Measurements from ENCODE around the gene MYPOP.
"Not testable (repeated sequence)": the region's sequence is repeated elsewhere in the genome, so short reads cannot be mapped to it uniquely, and the experiment has no call there.

The MYPOP gene

DNA sequence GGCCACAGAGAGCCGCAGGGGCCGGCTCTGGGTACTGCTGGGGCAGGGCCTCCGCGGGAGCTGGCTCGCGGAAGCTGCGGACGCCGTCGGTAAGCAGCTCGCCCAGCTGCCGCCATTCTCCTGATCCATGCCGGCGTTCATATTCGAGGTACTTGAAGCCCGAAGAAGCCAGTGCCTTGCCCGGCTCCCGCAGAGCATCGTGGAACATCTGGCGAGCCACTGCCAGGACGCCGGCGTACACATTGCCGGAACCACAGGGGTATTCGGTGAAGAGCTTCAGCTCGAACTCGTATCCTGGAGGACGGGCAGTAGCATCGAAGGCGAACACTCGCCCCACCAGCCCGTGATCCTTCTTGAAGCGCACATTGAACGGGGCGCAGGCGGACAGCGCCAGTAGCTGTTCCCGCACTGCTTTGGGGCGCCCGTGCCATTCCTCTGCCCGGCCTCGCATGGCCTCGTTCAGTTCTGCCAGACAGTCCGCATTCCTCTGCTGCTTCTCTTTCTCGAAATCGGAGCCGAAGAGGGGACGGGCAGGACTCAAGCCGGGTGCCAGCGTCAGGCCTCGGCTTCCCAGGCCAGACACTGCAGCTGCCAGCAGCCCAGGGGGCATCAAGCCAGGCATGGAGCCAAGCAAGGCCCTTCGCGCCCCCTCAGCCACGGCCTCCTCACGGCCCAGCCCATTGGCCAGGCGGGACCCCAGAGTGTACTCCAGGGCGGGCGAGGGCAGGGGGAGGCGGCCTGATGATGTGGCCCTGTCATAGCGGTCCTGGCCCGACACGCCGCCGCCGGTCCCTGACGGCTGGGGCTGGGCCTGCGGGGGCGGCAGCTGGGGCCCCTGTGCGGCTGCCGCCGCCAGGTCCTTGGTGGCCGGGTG, 17.5 kb downstream of the MYPOP start:
- in situ Hi-C loops (cut with MboI; ENCODE audit: low sequenced_read_pairs) = no loop called here

DNA sequence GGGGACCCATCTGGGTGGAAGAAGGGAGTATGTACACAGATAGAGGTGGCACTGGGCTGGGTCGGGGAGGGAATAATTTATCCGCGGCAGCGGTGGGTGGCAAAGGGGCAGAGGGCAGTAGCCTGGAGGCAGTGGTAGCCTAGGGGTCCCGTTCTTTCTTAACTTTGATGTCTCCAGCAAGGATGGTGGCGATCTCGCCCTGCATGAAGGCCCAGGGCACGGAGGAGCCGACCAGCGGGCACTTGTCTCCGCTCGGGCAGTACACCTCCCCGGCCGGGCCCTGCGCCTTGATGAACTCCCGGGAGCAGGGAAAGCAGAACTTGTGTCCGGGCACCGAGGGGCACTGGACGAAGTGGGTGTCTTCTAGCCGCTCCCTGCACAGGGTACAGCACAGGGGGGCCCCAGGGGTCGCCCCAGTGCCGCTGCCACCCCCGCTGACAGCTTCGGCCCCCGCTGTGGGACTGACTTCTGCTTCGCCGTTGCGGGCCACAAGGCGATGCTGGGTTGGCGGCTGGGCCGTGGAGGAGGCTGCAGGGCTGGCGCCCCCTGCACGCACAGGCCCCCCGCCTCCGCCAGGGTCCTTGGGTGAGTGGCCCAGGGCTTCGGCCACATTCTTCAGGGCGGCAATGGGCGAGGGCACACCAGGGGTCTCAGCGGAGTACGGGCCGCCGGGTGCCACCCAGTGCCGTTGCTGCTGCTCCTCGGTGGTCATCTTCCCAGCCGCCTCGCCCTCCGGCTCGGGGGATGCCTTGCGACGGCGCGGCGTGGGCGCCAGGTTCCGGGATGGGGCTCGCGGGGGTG, 18.3 kb downstream of the MYPOP start:
- in situ Hi-C loops (cut with MboI; ENCODE audit: low sequenced_read_pairs) = no loop called here

DNA sequence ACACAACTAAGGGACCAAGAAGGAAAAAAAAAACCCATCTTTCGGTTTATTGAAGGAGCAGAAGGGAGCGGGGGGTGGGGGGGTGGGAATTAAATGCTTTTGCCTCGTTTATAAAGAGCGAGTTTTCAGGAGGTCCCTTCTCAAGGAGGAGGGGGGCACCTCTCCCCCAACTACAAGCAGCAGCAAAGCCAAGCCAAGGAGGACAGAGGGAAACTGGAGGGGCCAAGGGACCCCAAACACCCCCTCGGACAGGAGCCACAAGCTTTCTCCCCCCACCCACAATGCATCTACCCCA, 18.9 kb downstream of the MYPOP start:
- in situ Hi-C loops (cut with MboI; ENCODE audit: low sequenced_read_pairs) = no loop called here

DNA sequence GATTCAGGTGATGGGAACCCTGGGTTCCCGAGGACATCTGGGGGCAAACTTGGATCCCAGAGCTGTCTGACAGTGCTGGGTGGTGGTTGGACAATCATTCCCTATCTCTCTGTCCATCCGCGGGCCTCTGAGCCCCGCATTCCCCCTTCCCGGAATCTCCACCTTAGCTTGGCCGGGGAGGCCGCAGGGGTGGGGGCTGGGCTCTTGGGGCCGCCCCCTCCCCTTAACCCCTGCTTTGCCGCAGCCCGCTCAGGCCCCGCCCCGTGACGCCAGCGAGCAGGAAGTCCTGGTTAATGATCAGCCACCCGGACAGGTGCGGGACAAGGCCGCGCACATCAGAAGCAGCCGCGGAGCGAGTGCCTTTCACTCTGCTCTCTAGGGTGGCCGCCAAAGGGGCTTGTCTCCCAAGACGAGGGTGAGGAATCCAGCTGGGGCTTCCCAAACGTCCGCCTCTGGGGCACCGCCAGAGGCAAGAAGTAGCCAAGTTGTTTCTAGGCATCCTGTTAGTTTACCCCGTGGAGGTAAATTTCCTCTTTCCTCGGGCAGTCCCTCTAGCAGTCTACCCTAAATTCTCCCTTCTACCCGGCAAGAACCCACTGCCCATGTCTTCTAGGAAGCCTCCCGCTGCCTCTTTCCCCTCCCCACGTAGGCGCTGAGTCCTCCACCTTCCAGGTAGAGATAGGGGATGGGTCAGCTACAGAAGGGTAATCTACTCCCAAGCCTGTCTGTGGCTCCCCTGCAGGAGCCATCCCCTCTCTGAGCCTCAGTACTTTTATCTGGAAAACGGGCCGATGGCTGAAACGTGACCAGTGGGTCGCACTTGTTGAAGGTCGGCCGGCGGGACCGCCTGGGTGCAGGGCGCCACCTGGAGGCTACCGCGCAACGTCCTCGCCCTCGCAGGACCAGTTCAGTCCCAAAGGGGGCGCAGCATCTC, 19.5 kb downstream of the MYPOP start:
- in situ Hi-C loops (cut with MboI; ENCODE audit: low sequenced_read_pairs) = no loop called here

DNA sequence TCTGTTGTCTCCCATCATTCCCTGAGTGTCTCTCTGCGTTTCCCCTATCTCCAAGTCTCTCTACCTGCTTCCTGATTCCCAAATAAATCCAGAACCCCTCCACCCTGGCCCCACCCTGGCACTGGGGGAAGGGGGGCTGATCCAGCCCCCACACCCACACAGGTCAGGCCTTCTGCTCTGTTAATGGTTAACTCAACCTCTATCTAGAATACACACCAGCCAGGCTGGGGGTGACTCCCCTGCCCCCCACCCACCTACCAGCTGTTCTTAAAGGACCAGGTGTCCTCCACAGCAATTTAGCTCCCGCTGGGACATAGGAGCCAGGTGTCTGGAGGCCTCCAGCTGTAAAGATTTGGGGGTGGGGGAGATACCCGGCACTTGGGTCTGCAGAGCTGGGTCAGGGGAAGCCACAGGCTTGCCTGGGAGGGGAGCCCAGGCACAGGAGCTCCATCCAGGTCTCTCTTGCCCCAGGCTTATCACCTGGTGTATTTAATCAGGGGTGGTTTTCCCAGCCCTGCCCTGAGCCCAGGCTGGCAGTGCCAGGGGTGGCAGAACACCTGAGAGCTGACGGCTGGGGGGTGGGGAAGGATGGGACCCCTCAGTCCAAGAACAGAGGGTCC, 20.4 kb downstream of the MYPOP start:
- in situ Hi-C loops (cut with MboI; ENCODE audit: low sequenced_read_pairs) = no loop called here

DNA sequence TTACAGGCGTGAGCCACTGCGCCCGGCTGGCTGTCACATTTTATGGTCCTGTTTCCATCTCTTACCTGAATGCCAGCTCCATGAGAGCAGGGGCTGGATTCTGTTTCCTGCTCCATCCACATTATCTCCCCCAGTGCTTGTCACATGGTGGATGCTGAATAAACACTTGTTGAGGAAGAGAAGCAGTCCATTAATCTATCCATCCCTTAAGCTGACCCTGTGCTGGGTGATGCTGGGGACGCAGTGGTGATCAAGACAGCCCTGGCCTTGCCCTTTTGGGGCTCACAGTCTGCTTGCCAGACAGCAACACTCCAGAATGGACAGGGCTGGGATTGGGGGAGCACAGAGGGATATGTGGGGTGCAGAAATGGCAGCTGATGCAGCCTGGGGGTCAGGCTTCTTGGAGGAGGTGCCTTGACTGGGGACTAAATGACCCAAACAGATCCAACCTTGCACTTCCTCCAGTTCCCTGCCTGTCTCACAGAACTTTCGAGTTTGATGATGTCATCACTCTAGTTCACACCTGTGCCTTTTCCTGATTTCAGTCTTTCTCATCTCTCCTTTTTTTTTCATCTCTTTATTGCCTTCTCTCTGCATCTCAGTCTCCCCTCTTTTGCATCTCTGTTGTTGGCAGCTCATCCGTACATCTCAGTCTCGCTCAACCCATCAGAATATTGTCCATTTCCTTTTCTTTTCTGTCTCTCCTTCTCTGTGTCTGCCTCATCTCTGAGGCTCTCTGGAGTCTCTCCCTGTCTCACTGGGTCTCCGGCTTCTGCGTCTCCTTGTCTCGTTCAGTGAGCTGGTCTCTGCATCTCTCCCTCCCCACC, 21.1 kb downstream of the MYPOP start:
- in situ Hi-C loops (cut with MboI; ENCODE audit: low sequenced_read_pairs) = no loop called here

DNA sequence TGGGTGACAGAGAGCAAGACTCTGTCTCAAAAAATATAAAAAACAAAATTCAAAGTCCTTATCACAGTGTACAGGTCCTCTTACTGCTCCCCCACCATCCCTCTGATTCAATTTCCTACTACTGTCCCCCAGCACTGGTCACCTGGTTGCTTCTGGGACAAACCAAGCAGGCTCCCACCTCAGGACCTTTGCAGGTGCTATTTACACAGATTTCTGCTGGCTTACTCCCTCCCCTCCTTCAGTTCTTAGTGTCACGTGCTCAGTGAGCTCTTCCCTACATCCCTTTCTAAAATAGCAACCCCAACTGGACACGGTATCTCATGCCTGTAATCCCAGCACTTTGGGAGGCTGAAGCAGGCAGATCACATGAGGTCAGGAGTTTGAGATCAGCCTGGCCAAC, 22.4 kb downstream of the MYPOP start:
- in situ Hi-C loops (cut with MboI; ENCODE audit: low sequenced_read_pairs) = no loop called here

DNA sequence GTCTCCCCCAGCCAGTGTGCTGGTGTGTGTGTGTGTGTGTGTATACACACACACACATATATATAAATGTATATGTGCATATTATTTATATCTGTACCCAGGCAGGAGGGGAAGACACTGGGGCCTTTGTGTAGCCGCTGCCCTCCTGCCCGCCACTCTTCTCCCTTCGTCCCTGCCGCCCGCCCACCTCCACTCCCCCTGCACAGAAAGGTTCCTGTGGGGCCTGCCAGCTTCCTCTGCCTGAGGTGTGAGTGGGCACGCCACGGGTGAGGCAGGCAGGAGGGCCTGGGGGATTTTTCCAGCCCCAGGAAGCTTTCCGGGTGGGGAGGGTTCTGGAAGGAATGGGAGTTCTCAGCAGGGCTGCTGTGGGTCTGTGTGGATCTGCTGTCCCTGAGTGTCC, 23.4 kb downstream of the MYPOP start:
- in situ Hi-C loops (cut with MboI; ENCODE audit: low sequenced_read_pairs) = no loop called here

DNA sequence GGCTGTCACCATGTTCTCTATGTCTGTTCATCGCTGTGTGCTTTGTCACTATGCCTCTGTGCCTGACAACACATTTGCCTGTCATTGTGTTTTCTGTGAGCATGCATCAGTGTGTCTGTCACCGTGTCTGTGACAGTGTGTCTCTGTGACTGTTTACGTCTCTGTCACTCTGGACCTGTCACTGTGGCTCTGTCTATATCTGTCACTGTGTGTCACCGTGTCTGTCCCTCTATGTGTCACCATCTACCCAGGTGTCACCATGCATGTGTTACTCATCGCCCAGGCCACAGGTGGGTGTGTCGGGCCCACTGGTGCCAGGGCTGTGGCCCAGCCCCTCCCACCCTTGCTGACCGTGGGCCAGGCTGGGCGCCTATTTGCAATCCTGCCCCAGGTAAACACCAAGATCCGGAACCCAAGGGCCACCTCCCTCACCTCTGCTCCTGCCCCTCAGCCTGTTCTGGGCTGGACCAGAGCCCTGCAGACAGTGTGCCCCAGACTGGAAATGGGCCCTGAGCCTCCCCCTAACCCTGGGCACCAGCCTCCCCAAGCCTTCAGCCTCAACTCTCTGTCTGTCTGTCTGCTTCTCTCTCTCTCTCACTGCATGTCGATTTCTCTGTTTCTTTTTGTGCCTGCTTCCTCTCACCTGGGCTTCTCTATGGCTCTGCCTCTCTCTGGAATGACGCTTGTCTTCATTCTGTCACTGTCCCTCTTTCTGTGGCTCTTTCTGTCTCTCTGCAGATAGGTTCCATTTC, 24.2 kb downstream of the MYPOP start:
- in situ Hi-C loops (cut with MboI; ENCODE audit: low sequenced_read_pairs) = no loop called here

DNA sequence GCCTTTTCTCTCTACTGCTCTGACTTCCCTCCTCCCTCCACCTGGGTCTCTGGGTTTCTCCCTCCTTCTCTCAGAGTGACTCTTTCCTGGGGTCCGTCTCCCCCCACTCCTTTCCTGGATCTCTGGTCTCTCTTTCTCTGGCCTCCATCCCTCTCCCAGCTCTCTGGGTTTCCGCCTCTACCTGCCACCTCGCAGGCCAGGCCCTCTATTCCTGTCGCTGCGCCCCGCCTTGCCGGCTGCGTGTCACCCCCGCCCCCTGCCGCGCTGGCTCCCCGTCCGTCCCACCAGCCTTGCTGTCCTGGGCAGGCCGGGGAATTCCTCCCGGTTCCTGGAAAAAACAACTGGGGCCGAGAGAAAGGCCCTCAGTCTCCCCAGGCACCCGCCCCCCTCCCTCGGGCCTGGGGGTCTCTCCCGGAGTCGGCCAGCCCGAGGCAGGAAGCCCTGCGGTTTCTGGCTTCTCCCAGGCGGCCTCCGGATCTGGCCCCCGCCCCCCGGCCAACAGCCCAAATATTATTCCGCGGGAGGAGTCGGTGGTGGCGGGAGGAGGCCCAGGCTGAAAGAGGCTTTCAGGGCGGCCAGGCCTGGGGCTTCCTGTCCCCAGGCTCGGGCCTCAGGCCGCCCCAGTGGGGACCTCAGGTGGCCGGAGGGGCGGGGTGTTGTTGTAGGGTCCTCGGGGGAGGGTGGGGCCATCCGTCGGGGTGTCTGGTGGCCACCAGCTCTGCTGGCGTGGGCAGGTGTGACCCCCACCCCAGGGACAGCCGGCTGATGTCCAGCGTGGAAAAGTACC, 25.8 kb downstream of the MYPOP start:
- in situ Hi-C loops (cut with MboI; ENCODE audit: low sequenced_read_pairs) = no loop called here

DNA sequence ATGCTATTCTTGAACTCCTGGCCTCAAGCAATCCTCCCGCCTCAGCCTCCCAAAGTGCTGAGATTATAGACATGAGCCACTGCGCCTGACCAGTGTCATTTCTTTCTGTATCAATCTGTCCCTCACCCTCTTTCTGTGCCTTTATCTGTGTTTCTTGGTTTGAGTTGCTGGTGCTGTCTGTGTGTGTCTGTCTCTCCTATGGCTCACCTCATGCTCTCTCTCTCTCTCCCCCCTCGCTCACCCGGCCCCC, 26.3 kb downstream of the MYPOP start:
- in situ Hi-C loops (cut with MboI; ENCODE audit: low sequenced_read_pairs) = no loop called here

DNA sequence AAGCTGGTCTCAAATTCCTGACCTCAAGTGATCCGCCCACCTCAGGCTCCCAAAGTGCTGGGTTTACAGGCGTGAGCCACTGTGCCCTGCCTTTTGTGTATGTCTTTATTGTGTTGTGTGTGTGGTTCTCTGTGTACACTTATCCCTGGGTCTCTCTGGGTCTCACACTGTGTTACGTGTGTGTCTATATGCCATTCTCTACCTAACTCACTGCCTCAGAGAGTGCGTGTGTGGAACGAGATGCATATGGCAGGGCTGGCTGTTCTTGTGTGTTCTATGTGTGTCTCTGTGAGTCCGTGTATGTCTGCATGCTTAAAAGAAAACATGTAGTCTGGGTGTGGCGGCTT, 27.8 kb downstream of the MYPOP start:
- in situ Hi-C loops (cut with MboI; ENCODE audit: low sequenced_read_pairs) = no loop called here

DNA sequence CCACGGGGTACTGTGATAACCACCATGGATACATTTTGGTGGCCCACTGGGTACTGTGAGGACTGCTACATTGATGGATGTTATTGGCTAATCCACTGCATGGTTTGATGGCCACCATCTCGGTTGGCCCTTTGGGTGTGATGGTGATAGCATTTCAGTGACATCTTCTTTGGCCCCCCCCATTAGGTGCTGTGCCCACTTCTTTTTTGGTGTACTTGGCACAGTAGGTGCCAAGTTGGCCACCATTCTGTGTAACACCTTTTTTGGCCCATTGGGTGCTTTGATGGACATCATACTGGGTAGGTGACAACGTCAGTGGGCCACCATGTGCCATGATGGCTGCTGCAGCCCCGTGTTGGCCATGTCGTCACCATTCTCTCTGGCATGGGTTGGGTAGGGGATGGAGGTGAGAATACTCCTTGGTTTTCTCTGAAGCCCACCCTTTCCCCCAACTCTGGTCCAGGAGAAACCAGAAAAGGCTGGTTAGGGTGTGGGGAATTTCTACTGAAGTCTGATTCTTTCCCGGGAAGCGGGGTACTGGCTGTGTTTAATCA, 29.1 kb downstream of the MYPOP start:
- in situ Hi-C loops (cut with MboI; ENCODE audit: low sequenced_read_pairs) = no loop called here

DNA sequence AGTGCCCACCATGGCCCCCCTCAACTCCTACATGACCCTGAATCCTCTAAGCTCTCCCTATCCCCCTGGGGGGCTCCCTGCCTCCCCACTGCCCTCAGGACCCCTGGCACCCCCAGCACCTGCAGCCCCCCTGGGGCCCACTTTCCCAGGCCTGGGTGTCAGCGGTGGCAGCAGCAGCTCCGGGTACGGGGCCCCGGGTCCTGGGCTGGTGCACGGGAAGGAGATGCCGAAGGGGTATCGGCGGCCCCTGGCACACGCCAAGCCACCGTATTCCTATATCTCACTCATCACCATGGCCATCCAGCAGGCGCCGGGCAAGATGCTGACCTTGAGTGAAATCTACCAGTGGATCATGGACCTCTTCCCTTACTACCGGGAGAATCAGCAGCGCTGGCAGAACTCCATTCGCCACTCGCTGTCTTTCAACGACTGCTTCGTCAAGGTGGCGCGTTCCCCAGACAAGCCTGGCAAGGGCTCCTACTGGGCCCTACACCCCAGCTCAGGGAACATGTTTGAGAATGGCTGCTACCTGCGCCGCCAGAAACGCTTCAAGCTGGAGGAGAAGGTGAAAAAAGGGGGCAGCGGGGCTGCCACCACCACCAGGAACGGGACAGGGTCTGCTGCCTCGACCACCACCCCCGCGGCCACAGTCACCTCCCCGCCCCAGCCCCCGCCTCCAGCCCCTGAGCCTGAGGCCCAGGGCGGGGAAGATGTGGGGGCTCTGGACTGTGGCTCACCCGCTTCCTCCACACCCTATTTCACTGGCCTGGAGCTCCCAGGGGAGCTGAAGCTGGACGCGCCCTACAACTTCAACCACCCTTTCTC, 30.1 kb downstream of the MYPOP start:
- in situ Hi-C loops (cut with MboI; ENCODE audit: low sequenced_read_pairs) = no loop called here

DNA sequence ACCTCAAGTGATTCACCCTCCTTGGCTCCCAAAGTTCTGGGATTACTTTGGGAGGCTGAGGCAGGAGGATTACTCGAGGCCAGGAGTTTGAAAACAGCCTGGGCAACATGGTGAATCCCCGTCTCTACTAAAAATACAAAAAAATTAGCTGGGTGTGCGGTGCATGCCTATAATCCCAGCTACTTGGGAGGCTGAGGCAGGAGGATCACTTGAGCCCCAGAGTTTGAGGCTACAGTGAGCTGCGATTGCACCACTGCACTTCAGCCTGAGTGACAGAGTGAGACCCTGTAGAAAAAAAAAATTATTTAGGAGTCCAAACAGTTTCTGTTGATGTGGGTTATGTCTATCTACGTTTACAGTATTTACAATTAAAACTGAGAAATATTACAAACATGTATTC, 31.6 kb downstream of the MYPOP start:
- in situ Hi-C loops (cut with MboI; ENCODE audit: low sequenced_read_pairs) = no loop called here

DNA sequence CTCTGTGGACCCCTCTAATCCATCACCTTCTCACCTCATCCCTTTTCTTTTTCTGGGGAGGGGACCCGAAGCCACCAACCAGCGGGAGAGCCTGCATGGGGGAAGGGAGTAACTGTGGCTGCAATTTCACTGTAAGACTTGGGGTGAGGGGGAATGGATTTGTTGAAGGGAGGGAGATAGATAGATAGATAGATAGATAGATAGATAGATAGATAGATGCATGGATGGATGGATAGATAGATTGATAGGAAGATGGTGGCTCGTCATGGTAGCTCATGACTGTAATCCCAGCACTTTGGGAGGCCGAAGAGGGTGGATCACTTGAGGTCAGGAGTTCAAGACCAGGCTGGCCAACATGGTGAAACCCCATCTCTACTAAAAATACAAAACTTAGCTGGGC, 35.2 kb downstream of the MYPOP start:
- in situ Hi-C loops (cut with MboI; ENCODE audit: low sequenced_read_pairs) = not testable (repeated sequence)

DNA sequence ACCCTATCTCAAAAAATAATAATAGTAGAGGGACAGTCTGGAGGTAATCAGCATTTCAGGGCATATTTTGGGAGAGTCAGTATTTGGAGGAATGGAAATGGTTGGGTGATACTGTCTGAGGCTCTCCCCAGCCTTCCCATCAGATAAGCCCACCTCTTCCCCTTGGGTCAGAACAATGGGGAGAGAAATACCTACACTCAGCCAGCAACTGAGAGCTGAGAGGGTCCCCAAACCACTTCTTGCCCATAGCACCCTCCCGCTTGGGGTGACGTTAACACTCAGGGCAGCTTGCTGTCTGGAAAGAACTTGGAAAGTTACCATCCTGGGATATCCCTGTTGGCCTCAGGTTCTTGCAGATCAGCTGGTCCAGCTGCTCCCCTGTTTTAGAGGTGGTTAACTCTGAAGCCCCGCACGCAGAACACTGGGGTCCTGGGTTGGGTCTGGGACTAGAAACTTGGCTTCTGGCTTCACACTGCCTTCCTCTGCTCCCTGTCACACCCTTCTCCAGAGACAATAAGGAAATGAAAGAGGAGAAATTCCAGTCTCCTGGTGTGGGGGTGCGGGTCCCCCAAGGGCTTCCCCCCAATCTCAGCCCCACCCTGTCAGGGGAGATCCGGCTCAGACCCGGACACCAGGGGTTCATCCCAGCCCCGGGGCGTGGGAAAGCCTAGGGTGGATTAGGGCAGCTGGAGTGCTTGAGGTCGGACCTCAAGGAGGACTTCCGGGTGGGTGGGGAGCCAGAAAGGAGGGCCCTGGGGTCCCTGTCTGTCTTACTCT, 35.8 kb downstream of the MYPOP start:
- in situ Hi-C loops (cut with MboI; ENCODE audit: low sequenced_read_pairs) = no loop called here

Measured in hTERT RPE-1 (cell line).